Mesenchymal stem cell (in vitro differentiated cells and primary cell): ENCODE results near the gene FPR2.
"Not testable (repeated sequence)": the region's sequence is repeated elsewhere in the genome, so short reads cannot be mapped to it uniquely, and the experiment has no call there.

Experiments
- DNase-seq: peaks from one replicate; pipeline ENCODE4 v3.0.0-alpha.2; 2013
- H2AFZ ChIP-seq: one replicate; pipeline ENCODE4 v1.6.1; 2013; ENCODE audit warnings: low read depth, mild to moderate bottlenecking, control low read depth, inconsistent platforms, low read length, moderate library complexity
- H2AK5ac ChIP-seq: 2 replicates; pipeline ENCODE4 v1.6.1; 2013; ENCODE audit warnings: low read length, moderate library complexity, mild to moderate bottlenecking, inconsistent platforms; ENCODE audit not compliant: severe bottlenecking
- H2BK120ac ChIP-seq: one replicate; pipeline ENCODE4 v1.6.1; 2013; ENCODE audit warnings: low read depth, mild to moderate bottlenecking, inconsistent platforms, low read length, moderate library complexity
- H2BK12ac ChIP-seq, 2 experiments: one replicate each; pipeline ENCODE4 v1.6.1; 2013; ENCODE audit warnings: inconsistent platforms in 2 of 2, low read length in 2 of 2, mild to moderate bottlenecking in 2 of 2, moderate library complexity in 2 of 2, control low read depth in 1 of 2
- H2BK15ac ChIP-seq: one replicate; pipeline ENCODE4 v1.6.1; 2013; ENCODE audit warnings: mild to moderate bottlenecking, low read depth, inconsistent platforms; ENCODE audit not compliant: poor library complexity, severe bottlenecking
- H2BK5ac ChIP-seq: 2 replicates; pipeline ENCODE4 v1.6.1; 2013; ENCODE audit warnings: low read depth, mild to moderate bottlenecking, low read length, control low read depth, inconsistent platforms; ENCODE audit not compliant: poor library complexity, severe bottlenecking
- H3K14ac ChIP-seq, 2 experiments: one replicate each; pipeline ENCODE4 v1.6.1; 2013; ENCODE audit warnings: inconsistent platforms in 2 of 2, low read length in 2 of 2, control low read depth in 1 of 2, mild to moderate bottlenecking in 1 of 2, moderate library complexity in 1 of 2
- H3K18ac ChIP-seq, 2 experiments: one replicate each; pipeline ENCODE4 v1.6.1; 2013; ENCODE audit warnings: inconsistent platforms in 2 of 2, low read length in 2 of 2, control low read depth in 1 of 2, low read depth in 1 of 2, mild to moderate bottlenecking in 1 of 2
- H3K23ac ChIP-seq, 2 experiments: one replicate each; pipeline ENCODE4 v1.6.1; 2013; ENCODE audit warnings: inconsistent platforms in 2 of 2, low read length in 2 of 2, mild to moderate bottlenecking in 2 of 2, moderate library complexity in 2 of 2, control low read depth in 1 of 2
- H3K27ac ChIP-seq: 2 replicates; pipeline ENCODE4 v1.5.1; 2013; ENCODE audit warnings: mild to moderate bottlenecking, moderate library complexity, low read length, control low read depth, inconsistent platforms; ENCODE audit not compliant: poor library complexity, severe bottlenecking
- H3K27me3 ChIP-seq, 2 experiments: 2 replicates each; pipeline versions ENCODE4 v1.6.1 to v1.7.0; 2013; ENCODE audit warnings: low read length in 2 of 2, mild to moderate bottlenecking in 2 of 2, moderate library complexity in 2 of 2, control low read depth in 1 of 2, inconsistent platforms in 1 of 2; ENCODE audit not compliant: control insufficient read depth in 1 of 2, insufficient read depth in 1 of 2
- H3K36me3 ChIP-seq, 2 experiments: 2 replicates each; pipeline versions ENCODE4 v1.6.1 to v1.7.0; 2013; ENCODE audit warnings: low read length in 2 of 2, control low read depth in 1 of 2, inconsistent platforms in 1 of 2, low read depth in 1 of 2, mild to moderate bottlenecking in 1 of 2; ENCODE audit not compliant: insufficient read depth in 2 of 2, control insufficient read depth in 1 of 2
- H3K4ac ChIP-seq, 2 experiments: one replicate each; pipeline ENCODE4 v1.6.1; 2013; ENCODE audit warnings: inconsistent platforms in 2 of 2, low read length in 2 of 2, mild to moderate bottlenecking in 2 of 2, moderate library complexity in 2 of 2, control low read depth in 1 of 2, low read depth in 1 of 2
- H3K4me1 ChIP-seq: 2 replicates; pipeline ENCODE4 v1.6.1; 2013; ENCODE audit warnings: low read depth, low read length, control low read depth; ENCODE audit not compliant: control insufficient read depth, insufficient read depth
- H3K4me2 ChIP-seq: 2 replicates; pipeline ENCODE4 v1.6.1; 2013; ENCODE audit warnings: low read length, mild to moderate bottlenecking, inconsistent platforms; ENCODE audit not compliant: poor library complexity, severe bottlenecking
- H3K4me3 ChIP-seq, 2 experiments: 2 replicates each; pipeline versions ENCODE4 v1.5.1 to v1.7.0; 2013; ENCODE audit warnings: low read length in 2 of 2, mild to moderate bottlenecking in 2 of 2, control low read depth in 1 of 2, low read depth in 1 of 2; ENCODE audit not compliant: insufficient read depth in 1 of 2
- H3K79me1 ChIP-seq: replicated peaks from 2 replicates; pipeline ENCODE4 v1.6.1; 2013; ENCODE audit warnings: mild to moderate bottlenecking, control low read depth, low read length, inconsistent platforms; ENCODE audit not compliant: poor library complexity, severe bottlenecking
- H3K9ac ChIP-seq: 2 replicates; pipeline ENCODE4 v1.7.0; 2013; ENCODE audit warnings: mild to moderate bottlenecking, low read length, moderate library complexity
- H3K9me3 ChIP-seq: 2 replicates; pipeline ENCODE4 v1.7.0; 2013; ENCODE audit warnings: mild to moderate bottlenecking, low read length; ENCODE audit not compliant: control insufficient read depth
- H4K8ac ChIP-seq: one replicate; pipeline ENCODE4 v1.6.1; 2013; ENCODE audit warnings: inconsistent platforms, mild to moderate bottlenecking, low read length, moderate library complexity
- H4K91ac ChIP-seq: one replicate; pipeline ENCODE4 v1.6.1; 2013; ENCODE audit warnings: mild to moderate bottlenecking, low read length, inconsistent platforms
- WGBS: methylation state at CpG from one replicate; pipeline ENCODE4 v1.1.7; 2013; ENCODE audit warnings: mixed read lengths; 5-methylcytosine and 5-hydroxymethylcytosine counted together

Gene FPR2

GRCh38 chr19:51776561-51776960 lies 15.6 kb downstream of the FPR2 start:
- H4K8ac ChIP-seq, H3K14ac ChIP-seq, H2BK15ac ChIP-seq, H3K36me3 ChIP-seq, H3K9me3 ChIP-seq, H3K9ac ChIP-seq, H3K4ac ChIP-seq, H2BK5ac ChIP-seq, H2BK120ac ChIP-seq, H3K18ac ChIP-seq, DNase-seq, H3K4me1 ChIP-seq, H3K27me3 ChIP-seq, H3K4me3 ChIP-seq, H2BK12ac ChIP-seq, H3K4me2 ChIP-seq, H2AFZ ChIP-seq, H4K91ac ChIP-seq, H3K27ac ChIP-seq, H3K23ac ChIP-seq, H3K79me1 ChIP-seq, H2AK5ac ChIP-seq: not testable (repeated sequence)
- WGBS: 90% methylated on average over 1 of the region's 1 CpG

GRCh38 chr19:51777570-51778462 lies 16.8 kb downstream of the FPR2 start:
- Histone ChIP-seq H3K27me3 (no peaks in the 10 kb centered on the region), H2BK5ac (no peak overlapping the region), H3K23ac (no peak overlapping the region), H3K79me1 (no peaks in the 10 kb centered on the region), H2AK5ac (no peak overlapping the region), H3K9me3 (no peaks in the 10 kb centered on the region), H3K14ac (no peak overlapping the region), H2AFZ (no peak overlapping the region), H4K8ac (no peak overlapping the region), H3K4ac (no peak overlapping the region), H3K9ac (peak overlapping the region; percentile 56), H4K91ac (no peak overlapping the region), H3K27ac (no peak overlapping the region), H2BK120ac (no peak overlapping the region), H3K4me3 (peak overlapping the region in 1 of 2 experiments; percentile 55), H3K4me1 (peaks cover 1% of the 10 kb centered on the region), H2BK12ac (no peak overlapping the region), H3K4me2 (no peak overlapping the region), H3K18ac (no peak overlapping the region), H2BK15ac (no peak overlapping the region), H3K36me3 (no peaks in the 10 kb centered on the region)
- WGBS: 44% methylated on average over 23 of the region's 23 CpGs
- DNase-seq: peak; percentile 75

- Histone ChIP-seq H3K4ac (no peak overlapping the region), H3K4me1 (peaks cover 1% of the 10 kb centered on the region), H3K4me2 (no peak overlapping the region), H3K4me3 (no peak overlapping the region), H3K23ac (no peak overlapping the region), H2BK15ac (no peak overlapping the region), H4K91ac (no peak overlapping the region), H3K79me1 (no peaks in the 10 kb centered on the region), H3K18ac (no peak overlapping the region), H3K9me3 (no peaks in the 10 kb centered on the region), H2AK5ac (no peak overlapping the region), H4K8ac (no peak overlapping the region), H3K36me3 (no peaks in the 10 kb centered on the region), H3K9ac (no peak overlapping the region), H2AFZ (no peak overlapping the region), H2BK120ac (no peak overlapping the region), H3K27ac (no peak overlapping the region), H2BK5ac (no peak overlapping the region), H2BK12ac (no peak overlapping the region), H3K27me3 (no peaks in the 10 kb centered on the region), H3K14ac (no peak overlapping the region)
- 40% methylated on average over 1 of the region's 1 CpG for WGBS
- DNase-seq: no peak
Measured at GRCh38 chr19:51779181-51779580, 18.2 kb downstream of the FPR2 start.

GRCh38 chr19:51779703-51780102 lies 18.7 kb downstream of the FPR2 start:
- H2BK15ac ChIP-seq: no peak overlapping the region
- H2BK12ac ChIP-seq: no peak overlapping the region
- no peak overlapping the region for H3K14ac ChIP-seq
- H3K79me1 ChIP-seq: no peaks in the 10 kb centered on the region
- H3K27me3 ChIP-seq: no peaks in the 10 kb centered on the region
- H2AK5ac ChIP-seq: no peak overlapping the region
- H4K8ac ChIP-seq: no peak overlapping the region
- no peaks in the 10 kb centered on the region for H3K36me3 ChIP-seq
- H3K4me1 ChIP-seq: peaks cover 1% of the 10 kb centered on the region
- H2BK5ac ChIP-seq: no peak overlapping the region
- H3K9ac ChIP-seq: no peak overlapping the region
- H3K4ac ChIP-seq: no peak overlapping the region
- no peak overlapping the region for H3K23ac ChIP-seq
- H2BK120ac ChIP-seq: no peak overlapping the region
- no peak overlapping the region for H3K18ac ChIP-seq
- 38% methylated on average over 1 of the region's 2 CpGs for WGBS
- no peak for DNase-seq
- H3K4me3 ChIP-seq: no peak overlapping the region
- no peak overlapping the region for H4K91ac ChIP-seq
- no peak overlapping the region for H3K27ac ChIP-seq
- H3K4me2 ChIP-seq: no peak overlapping the region
- H3K9me3 ChIP-seq: no peaks in the 10 kb centered on the region
- no peak overlapping the region for H2AFZ ChIP-seq
